Hepatic stellate cell (primary cell): ENCODE measurements around the gene DCTN5.
"Not testable (repeated sequence)": the region's sequence is repeated elsewhere in the genome, so short reads cannot be mapped to it uniquely, and the experiment has no call there.

Experiments used
- DNase-seq: peaks from one replicate; pipeline ENCODE4 v3.0.0; 2011; ENCODE audit warnings: low spot score

The DCTN5 gene

GRCh38 chr16:23694265-23694643 lies 53.0 kb downstream of the DCTN5 start:
- DNase-seq: no peak

- peak; percentile 40 for DNase-seq
Measured at GRCh38 chr16:23694644-23695373, 53.5 kb downstream of the DCTN5 start.

- DNase-seq: no peak
Measured at GRCh38 chr16:23695756-23696155, 54.5 kb downstream of the DCTN5 start.

- DNase-seq: no peak
Measured at GRCh38 chr16:23699100-23699499, 57.8 kb downstream of the DCTN5 start.

GRCh38 chr16:23700093-23700492 lies 58.8 kb downstream of the DCTN5 start:
- DNase-seq: no peak

- DNase-seq: no peak
Measured at GRCh38 chr16:23700509-23700908, 59.2 kb downstream of the DCTN5 start.

- DNase-seq: no peak
Measured at GRCh38 chr16:23701045-23701444, 59.8 kb downstream of the DCTN5 start.

- no peak for DNase-seq
Measured at GRCh38 chr16:23702951-23703350, 61.7 kb downstream of the DCTN5 start.

GRCh38 chr16:23704772-23705516 lies 63.7 kb downstream of the DCTN5 start:
- no peak for DNase-seq

GRCh38 chr16:23705517-23705902 lies 64.2 kb downstream of the DCTN5 start:
- no peak for DNase-seq

- no peak for DNase-seq
Measured at GRCh38 chr16:23706439-23706838, 65.2 kb downstream of the DCTN5 start.

- no peak for DNase-seq
Measured at GRCh38 chr16:23709536-23709935, 68.3 kb downstream of the DCTN5 start.

- no peak for DNase-seq
Measured at GRCh38 chr16:23710008-23710407, 68.7 kb downstream of the DCTN5 start.

- DNase-seq: no peak
Measured at GRCh38 chr16:23710504-23710903, 69.2 kb downstream of the DCTN5 start.

GRCh38 chr16:23711785-23712184 lies 70.5 kb downstream of the DCTN5 start:
- no peak for DNase-seq

- no peak for DNase-seq
Measured at GRCh38 chr16:23712976-23713375, 71.7 kb downstream of the DCTN5 start, which contains the start of gene ERN2. TSS of gene ERN2 (minus strand) at chr16:23713222. CDS start at chr16:23713187, 35 bp downstream.

- no peak for DNase-seq
Measured at GRCh38 chr16:23716484-23716883, 75.2 kb downstream of the DCTN5 start.

GRCh38 chr16:23722613-23723240 lies 81.5 kb downstream of the DCTN5 start:
- not testable (repeated sequence) for DNase-seq

GRCh38 chr16:23724096-23724784 lies 83.0 kb downstream of the DCTN5 start:
- no peak for DNase-seq

- no peak for DNase-seq
Measured at GRCh38 chr16:23724785-23725131, 83.5 kb downstream of the DCTN5 start.

GRCh38 chr16:23726710-23727109 lies 85.4 kb downstream of the DCTN5 start:
- no peak for DNase-seq
